OCI-LY1 (cell line): ENCODE data around the gene ANKHD1.

Experiments
- CTCF ChIP-seq: fragments of 200-600 bp; sonication (generic), shearing (Covaris generic); IDR thresholded peaks from 2 replicates; pipeline ENCODE4 v1.5.1; 2017; ENCODE audit warnings: mild to moderate bottlenecking, antibody characterized with exemption, low read length, moderate library complexity, mixed read lengths
- EZH2 ChIP-seq: fragments of 200-600 bp; sonication (generic), shearing (Covaris generic); IDR thresholded peaks from 2 replicates; pipeline ENCODE4 v1.8.0; 2017; ENCODE audit warnings: borderline replicate concordance, mixed run types, mild to moderate bottlenecking, antibody characterized with exemption, low read length, moderate library complexity, mixed read lengths

- TF ChIP-seq EZH2 (no peak), CTCF (no peak)
Measured at GRCh38 chr5:140502834-140503233, 101.2 kb downstream of the ANKHD1 start.
